Fibroblast of lung (primary cell): Measurements from ENCODE around the gene RXFP2. TPM values are rescaled to one million over a fixed set of nuclear protein-coding genes. Genes with fewer than 3 reads are reported as not detected.

Source experiments
- DNase-seq, 2 donors: peaks; one replicate each; pipeline versions ENCODE4 v3.0.0 to v3.0.0-alpha.2; 2010; ENCODE audit warnings: low read depth in 2 of 2
- H2AFZ ChIP-seq: 2 replicates; pipeline ENCODE4 v1.5.1; 2012; ENCODE audit warnings: low read length, control low read depth, inconsistent platforms
- H3K27ac ChIP-seq: 2 replicates; pipeline ENCODE4 v1.5.1; 2011; ENCODE audit warnings: low read length, control low read depth; ENCODE audit not compliant: insufficient read depth
- H3K27me3 ChIP-seq: 2 replicates; pipeline ENCODE4 v1.5.1; 2011; ENCODE audit warnings: mild to moderate bottlenecking, low read length; ENCODE audit not compliant: control insufficient read depth, insufficient read depth
- H3K36me3 ChIP-seq: 2 replicates; pipeline ENCODE4 v1.5.1; 2011; ENCODE audit warnings: low read length; ENCODE audit not compliant: control insufficient read depth, insufficient read depth
- H3K4me1 ChIP-seq: 2 replicates; pipeline ENCODE4 v1.5.1; 2011; ENCODE audit warnings: low read length; ENCODE audit not compliant: control insufficient read depth, insufficient read depth; ENCODE audit errors: extremely low read depth
- H3K4me2 ChIP-seq: 2 replicates; pipeline ENCODE4 v1.5.1; 2011; ENCODE audit warnings: low read length, control low read depth; ENCODE audit not compliant: insufficient read depth; ENCODE audit errors: extremely low read depth
- H3K4me3 ChIP-seq, 4 experiments: fragments of 200-600 bp in 1 of 4; sonication (generic) in 1 of 4; replicated peaks in 1 of 4; 2 replicates each; pipeline ENCODE4 v1.5.1; 2011 to 2016; ENCODE audit warnings: low read length in 4 of 4, low read depth in 3 of 4, mild to moderate bottlenecking in 3 of 4, control low read depth in 2 of 4, inconsistent platforms in 1 of 4, mixed read lengths in 1 of 4; ENCODE audit not compliant: insufficient read depth in 1 of 4; ENCODE audit errors: control extremely low read depth in 1 of 4
- H3K79me2 ChIP-seq: 2 replicates; pipeline ENCODE4 v1.5.1; 2012; ENCODE audit warnings: mild to moderate bottlenecking, low read length, inconsistent platforms; ENCODE audit not compliant: control insufficient read depth, insufficient read depth
- H3K9ac ChIP-seq: 2 replicates; pipeline ENCODE4 v1.5.1; 2011; ENCODE audit warnings: mild to moderate bottlenecking, low read length, control low read depth; ENCODE audit not compliant: insufficient read depth
- H3K9me3 ChIP-seq: 2 replicates; pipeline ENCODE4 v1.5.1; 2012; ENCODE audit warnings: low read depth, low read length; ENCODE audit not compliant: control insufficient read depth, insufficient read depth
- H4K20me1 ChIP-seq: 2 replicates; pipeline ENCODE4 v1.5.1; 2011; ENCODE audit warnings: low read length; ENCODE audit not compliant: control insufficient read depth, insufficient read depth; ENCODE audit errors: extremely low read depth
- CTCF ChIP-seq, 2 donors: IDR thresholded peaks in 1 of 2; conservative IDR thresholded peaks in 1 of 2; 1 replicate in 1 of 2; 2 replicates in 1 of 2; pipeline ENCODE4 v1.5.1; 2011 to 2012; ENCODE audit warnings: low read length in 2 of 2, control low read depth in 1 of 2, inconsistent platforms in 1 of 2, low read depth in 1 of 2, mild to moderate bottlenecking in 1 of 2
- EZH2 ChIP-seq: IDR thresholded peaks from 2 replicates; pipeline ENCODE4 v1.5.1; 2012; ENCODE audit warnings: low read length, control low read depth, mild to moderate bottlenecking; ENCODE audit errors: missing control alignments
- polyA plus RNA-seq, 2 donors: library from polyadenylated mRNA; depleted of rRNA in 1 of 2; stranded (reverse) in 1 of 2; unstranded in 1 of 2; fragments of >200 nt; gene quantifications; 2 replicates each; pipeline ENCODE4 v1.2.1, GENCODE V29; 2011 to 2012; ENCODE audit warnings: missing spikeins in 1 of 2
- total RNA-seq: library from RNA; depleted of rRNA; stranded (reverse); fragments of >200 nt; gene quantifications from 2 replicates; pipeline ENCODE4 v1.2.1, GENCODE V29; 2014

The RXFP2 gene
- total and polyA plus RNA-seq, 2 donors (not counting 1 experiment from before 2014, with no cell fraction given) = not detected

- no peaks in the 10 kb centered on the region for H3K4me1 ChIP-seq
- DNase-seq = no peak
- TF ChIP-seq EZH2 (no peak), CTCF (conservative IDR thresholded peaks at IDR 0.05 in 1 of 2, IDR thresholded peaks at IDR 0.05 in 1 of 2; ENCODE audit: low read depth in 1 of 2, low read length in 2 of 2) (no peak)
- H3K9ac ChIP-seq = no peak overlapping the region
- H3K27ac ChIP-seq = no peak overlapping the region
- no peak overlapping the region for H2AFZ ChIP-seq
- H3K4me3 ChIP-seq = no peak overlapping the region
- no peaks in the 10 kb centered on the region for H3K36me3 ChIP-seq
- H3K27me3 ChIP-seq = peaks cover 4% of the 10 kb centered on the region
- no peaks in the 10 kb centered on the region for H3K9me3 ChIP-seq
- H3K79me2 ChIP-seq = no peaks in the 10 kb centered on the region
- H3K4me2 ChIP-seq = no peak overlapping the region
- H4K20me1 ChIP-seq = no peaks in the 10 kb centered on the region
Measured at GRCh38 chr13:31848621-31849020, 109.3 kb downstream of the RXFP2 start.

DNA sequence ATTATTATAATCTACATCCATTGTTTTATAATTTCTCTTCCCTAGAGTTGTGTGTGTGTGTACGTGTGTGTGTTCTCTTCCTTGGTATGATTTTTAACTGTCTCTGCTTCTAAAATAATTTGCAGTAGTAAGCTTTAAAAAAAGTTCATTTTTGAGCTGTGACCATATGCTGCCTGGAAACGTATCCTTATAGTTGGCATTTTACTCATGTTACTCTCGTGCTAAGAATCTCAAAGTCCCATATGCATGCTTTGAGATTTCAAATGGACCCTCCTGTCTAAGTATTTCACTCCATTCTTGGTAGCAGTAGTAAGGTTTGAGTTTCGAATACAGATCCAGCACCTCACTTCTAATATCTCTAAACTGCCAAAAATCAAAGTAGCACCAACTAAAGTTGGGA, 109.9 kb downstream of the RXFP2 start:
- no peak for DNase-seq
- H2AFZ ChIP-seq = no peak overlapping the region
- no peaks in the 10 kb centered on the region for H3K36me3 ChIP-seq
- no peak overlapping the region for H3K27ac ChIP-seq
- H3K27me3 ChIP-seq = no peaks in the 10 kb centered on the region
- H3K9me3 ChIP-seq = no peaks in the 10 kb centered on the region
- H3K79me2 ChIP-seq = no peaks in the 10 kb centered on the region
- no peak overlapping the region for H3K4me3 ChIP-seq
- H3K4me2 ChIP-seq = no peak overlapping the region
- no peaks in the 10 kb centered on the region for H3K4me1 ChIP-seq
- no peak for TF ChIP-seq CTCF (conservative IDR thresholded peaks at IDR 0.05 in 1 of 2, IDR thresholded peaks at IDR 0.05 in 1 of 2; ENCODE audit: low read depth in 1 of 2, low read length in 2 of 2)
- no peaks in the 10 kb centered on the region for H4K20me1 ChIP-seq
- no peak overlapping the region for H3K9ac ChIP-seq

GRCh38 chr13:31850041-31850555, 110.8 kb downstream of the RXFP2 start:
- Histone ChIP-seq H3K79me2 (no peaks in the 10 kb centered on the region), H4K20me1 (no peaks in the 10 kb centered on the region), H3K4me3 (no peak overlapping the region), H3K36me3 (no peaks in the 10 kb centered on the region), H3K27me3 (no peaks in the 10 kb centered on the region), H3K4me2 (no peak overlapping the region), H3K9me3 (no peaks in the 10 kb centered on the region), H3K27ac (no peak overlapping the region), H3K4me1 (no peaks in the 10 kb centered on the region), H2AFZ (no peak overlapping the region), H3K9ac (no peak overlapping the region)
- DNase-seq = no peak
- no peak for TF ChIP-seq CTCF (conservative IDR thresholded peaks at IDR 0.05 in 1 of 2, IDR thresholded peaks at IDR 0.05 in 1 of 2; ENCODE audit: low read depth in 1 of 2, low read length in 2 of 2)
- TF ChIP-seq EZH2 = no peak
